ENCODE measurements around the gene RAP1A.

RAP1A gene

GRCh38 chr1:111747947-111748346, 128.4 kb downstream of the RAP1A start:
- no peaks in the 10 kb centered on the region for H3K9me2 ChIP-seq (replicated peaks; ENCODE audit: insufficient read depth, low read length)

GRCh38 chr1:111749628-111750027, 130.0 kb downstream of the RAP1A start:
- no peaks in the 10 kb centered on the region for H3K9me3 ChIP-seq (replicated peaks; ENCODE audit: insufficient read depth, low read length)
- no peak overlapping the region for H3K4me2 ChIP-seq (ENCODE audit: low read depth, low read length)
- no peaks in the 10 kb centered on the region for H3F3A ChIP-seq (ENCODE audit: insufficient read depth, low read length)
- H3K36me3 ChIP-seq (replicated peaks; ENCODE audit: insufficient read depth, low read length): no peaks in the 10 kb centered on the region
- no peak overlapping the region for H3K4me3 ChIP-seq (ENCODE audit: low read length)
- H3K79me2 ChIP-seq (ENCODE audit: low read length): no peaks in the 10 kb centered on the region
- TF ChIP-seq EZH2 (optimal IDR thresholded peaks at IDR 0.05; ENCODE audit: low read depth, low read length) (no peak), CTCF (IDR thresholded peaks at IDR 0.05; ENCODE audit: low read length) (no peak), EZH2phosphoT487 (IDR thresholded peaks at IDR 0.05; ENCODE audit: low read length) (no peak)
- no peak overlapping the region for H2AFZ ChIP-seq (ENCODE audit: low read length)
- no peaks in the 10 kb centered on the region for H3K27me3 ChIP-seq (replicated peaks; ENCODE audit: insufficient read depth, low read length)
- no peak for DNase-seq
- peaks cover 8% of the 10 kb centered on the region; the same call in 1 of the 2 replicates for H3K4me1 ChIP-seq (ENCODE audit: low read length)
- H4K20me1 ChIP-seq (ENCODE audit: insufficient read depth, low read length): no peaks in the 10 kb centered on the region
- no peaks in the 10 kb centered on the region for H3K9me2 ChIP-seq (replicated peaks; ENCODE audit: insufficient read depth, low read length)
- no peak overlapping the region for H3K9ac ChIP-seq (ENCODE audit: low read length)
- H3K27ac ChIP-seq (ENCODE audit: low read length): no peak overlapping the region

More at GRCh38 chr1:111747947-111748346, 128.4 kb downstream of the RAP1A start:
- Histone ChIP-seq H3K36me3 (replicated peaks; ENCODE audit: insufficient read depth, low read length) (no peaks in the 10 kb centered on the region), H4K20me1 (ENCODE audit: insufficient read depth, low read length) (no peaks in the 10 kb centered on the region), H3K9ac (ENCODE audit: low read length) (no peak overlapping the region), H3K4me3 (ENCODE audit: low read length) (no peak overlapping the region), H3K27ac (ENCODE audit: low read length) (no peak overlapping the region), H3K27me3 (replicated peaks; ENCODE audit: insufficient read depth, low read length) (no peaks in the 10 kb centered on the region), H3K9me3 (replicated peaks; ENCODE audit: insufficient read depth, low read length) (no peaks in the 10 kb centered on the region), H3K79me2 (ENCODE audit: low read length) (no peaks in the 10 kb centered on the region), H3K4me1 (ENCODE audit: low read length) (peaks cover 8% of the 10 kb centered on the region; the same call in 1 of the 2 replicates), H3F3A (ENCODE audit: insufficient read depth, low read length) (no peaks in the 10 kb centered on the region), H2AFZ (ENCODE audit: low read length) (no peak overlapping the region), H3K4me2 (ENCODE audit: low read depth, low read length) (no peak overlapping the region)
- TF ChIP-seq EZH2phosphoT487 (IDR thresholded peaks at IDR 0.05; ENCODE audit: low read length) (no peak), CTCF (IDR thresholded peaks at IDR 0.05; ENCODE audit: low read length) (no peak), EZH2 (optimal IDR thresholded peaks at IDR 0.05; ENCODE audit: low read depth, low read length) (no peak)
- no peak for DNase-seq

- Histone ChIP-seq H3K27ac (ENCODE audit: low read length) (no peak overlapping the region), H2AFZ (ENCODE audit: low read length) (no peak overlapping the region), H3K4me1 (ENCODE audit: low read length) (peaks cover 8% of the 10 kb centered on the region; the same call in 1 of the 2 replicates), H3K27me3 (replicated peaks; ENCODE audit: insufficient read depth, low read length) (no peaks in the 10 kb centered on the region), H3F3A (ENCODE audit: insufficient read depth, low read length) (no peaks in the 10 kb centered on the region), H3K9me3 (replicated peaks; ENCODE audit: insufficient read depth, low read length) (no peaks in the 10 kb centered on the region), H3K4me2 (ENCODE audit: low read depth, low read length) (no peak overlapping the region), H3K9me2 (replicated peaks; ENCODE audit: insufficient read depth, low read length) (no peaks in the 10 kb centered on the region), H4K20me1 (ENCODE audit: insufficient read depth, low read length) (no peaks in the 10 kb centered on the region), H3K36me3 (replicated peaks; ENCODE audit: insufficient read depth, low read length) (no peaks in the 10 kb centered on the region), H3K4me3 (ENCODE audit: low read length) (no peak overlapping the region), H3K9ac (ENCODE audit: low read length) (no peak overlapping the region), H3K79me2 (ENCODE audit: low read length) (peaks cover under 1% of the 10 kb centered on the region; the same call in 1 of the 2 replicates)
- DNase-seq: no peak
- TF ChIP-seq CTCF (IDR thresholded peaks at IDR 0.05; ENCODE audit: low read length) (no peak), EZH2phosphoT487 (IDR thresholded peaks at IDR 0.05; ENCODE audit: low read length) (no peak), EZH2 (optimal IDR thresholded peaks at IDR 0.05; ENCODE audit: low read depth, low read length) (no peak)
Measured at GRCh38 chr1:111750856-111751255, 131.3 kb downstream of the RAP1A start.
